SH-SY5Y (cell line): ENCODE measurements around the gene DPM2.

Source experiments
- GATA2 ChIP-seq: IDR thresholded peaks from 2 replicates; pipeline ENCODE4 v1.6.1; 2011; ENCODE audit warnings: mild to moderate bottlenecking, low read depth, low read length
- GATA3 ChIP-seq: IDR thresholded peaks from 2 replicates; pipeline ENCODE4 v1.6.1; 2011; ENCODE audit warnings: low read depth, mild to moderate bottlenecking, low read length, moderate library complexity

GRCh38 chr9:127965953-127966352, 28.3 kb upstream of the DPM2 start:
- TF ChIP-seq GATA2 (no peak), GATA3 (no peak)
